ENCODE measurements around the gene SPTBN5. TPM values are rescaled to one million over a fixed set of nuclear protein-coding genes. Genes with fewer than 3 reads are reported as not detected.

Gene SPTBN5
- total RNA-seq, 2 donors from 2014 or later: 0.52 to 3.0 TPM

- intact Hi-C loops (cut with DNase I): no loop called here
Observed at GRCh38 chr15:41860049-41860828, 33.6 kb downstream of the SPTBN5 start.

GRCh38 chr15:41858756-41859155 is 35.1 kb downstream of the SPTBN5 start:
- intact Hi-C loops (cut with DNase I): no loop called here
- H3K36me3 ChIP-seq (replicated peaks in 1 of 2; ENCODE audit: insufficient read depth in 1 of 2, low read depth in 2 of 2): no peaks in the 10 kb centered on the region
- TF ChIP-seq POLR2A (IDR thresholded peaks at IDR 0.05) (no peak), CTCF (IDR thresholded peaks at IDR 0.05) (no peak)
- no peaks in the 10 kb centered on the region for H3K9me3 ChIP-seq
- no peaks in the 10 kb centered on the region for H3K4me1 ChIP-seq
- 80 to 89% methylated on average over 15 of the region's 15 CpGs for WGBS, 2 donors
- DNase-seq (no peak), ATAC-seq (no peak)
- H3K4me3 ChIP-seq: no peak overlapping the region
- H3K27ac ChIP-seq: no peak overlapping the region
- no peaks in the 10 kb centered on the region for H3K27me3 ChIP-seq

More at GRCh38 chr15:41860049-41860828, 33.6 kb downstream of the SPTBN5 start:
- H3K9me3 ChIP-seq: no peaks in the 10 kb centered on the region
- 70 to 74% methylated on average over 7 to 15 of the region's 15 CpGs for WGBS, 2 donors
- no peak overlapping the region for H3K27ac ChIP-seq
- H3K4me3 ChIP-seq: no peak overlapping the region
- DNase-seq (no peak), ATAC-seq (no peak)
- no peaks in the 10 kb centered on the region for H3K4me1 ChIP-seq
- H3K36me3 ChIP-seq (replicated peaks in 1 of 2; ENCODE audit: insufficient read depth in 1 of 2, low read depth in 2 of 2): no peaks in the 10 kb centered on the region
- TF ChIP-seq CTCF (IDR thresholded peaks at IDR 0.05): no peak
- TF ChIP-seq POLR2A (IDR thresholded peaks at IDR 0.05): no peak
- H3K27me3 ChIP-seq: no peaks in the 10 kb centered on the region

GRCh38 chr15:41857316-41857715 is 36.5 kb downstream of the SPTBN5 start:
- intact Hi-C loops (cut with DNase I): no loop called here
- H3K4me3 ChIP-seq: no peak overlapping the region
- H3K36me3 ChIP-seq (replicated peaks in 1 of 2; ENCODE audit: insufficient read depth in 1 of 2, low read depth in 2 of 2): no peaks in the 10 kb centered on the region
- ATAC-seq (no peak), DNase-seq (no peak)
- no peaks in the 10 kb centered on the region for H3K4me1 ChIP-seq
- no peak overlapping the region for H3K27ac ChIP-seq
- 81 to 94% methylated on average over 2 to 8 of the region's 9 CpGs for WGBS, 2 donors
- no peak for TF ChIP-seq CTCF (IDR thresholded peaks at IDR 0.05)
- TF ChIP-seq POLR2A (IDR thresholded peaks at IDR 0.05): no peak
- H3K27me3 ChIP-seq: no peaks in the 10 kb centered on the region
- no peaks in the 10 kb centered on the region for H3K9me3 ChIP-seq

GRCh38 chr15:41856716-41857115 is 37.1 kb downstream of the SPTBN5 start:
- DNase-seq (no peak), ATAC-seq (no peak)
- intact Hi-C loops (cut with DNase I): no loop called here
- Histone ChIP-seq H3K27me3 (no peaks in the 10 kb centered on the region), H3K4me1 (no peaks in the 10 kb centered on the region), H3K4me3 (no peak overlapping the region), H3K36me3 (replicated peaks in 1 of 2; ENCODE audit: insufficient read depth in 1 of 2, low read depth in 2 of 2) (no peaks in the 10 kb centered on the region), H3K27ac (no peak overlapping the region), H3K9me3 (no peaks in the 10 kb centered on the region)
- WGBS, 2 donors: 79% methylated on average over 9 of the region's 12 CpGs; no CpG with 5 or more reads in 1 of the 2 donors
- TF ChIP-seq CTCF (IDR thresholded peaks at IDR 0.05): no peak
- TF ChIP-seq POLR2A (IDR thresholded peaks at IDR 0.05): no peak

GRCh38 chr15:41856262-41856661 is 37.6 kb downstream of the SPTBN5 start:
- Histone ChIP-seq H3K9me3 (no peaks in the 10 kb centered on the region), H3K4me3 (no peak overlapping the region), H3K27me3 (no peaks in the 10 kb centered on the region), H3K4me1 (no peaks in the 10 kb centered on the region), H3K36me3 (replicated peaks in 1 of 2; ENCODE audit: insufficient read depth in 1 of 2, low read depth in 2 of 2) (no peaks in the 10 kb centered on the region), H3K27ac (no peak overlapping the region)
- intact Hi-C loops (cut with DNase I): no loop called here
- no peak for TF ChIP-seq CTCF (IDR thresholded peaks at IDR 0.05)
- TF ChIP-seq POLR2A (IDR thresholded peaks at IDR 0.05): no peak
- WGBS, 2 donors: 89% methylated on average over 4 to 17 of the region's 17 CpGs
- ATAC-seq (no peak), DNase-seq (no peak)
